M059J (cell line): Measurements from ENCODE around the gene CERS6. TPM values are rescaled to one million over a fixed set of nuclear protein-coding genes. Genes with fewer than 3 reads are reported as not detected.
"Not testable (repeated sequence)": the region's sequence is repeated elsewhere in the genome, so short reads cannot be mapped to it uniquely, and the experiment has no call there.

ENCODE experiments used
- DNase-seq: peaks from one replicate; pipeline ENCODE4 v3.0.0-alpha.2; 2012; ENCODE audit warnings: low read depth
- total RNA-seq: library from RNA; depleted of rRNA; stranded (reverse); fragments of >200 nt; shearing (Covaris generic); gene quantifications from 2 replicates; pipeline ENCODE4 v1.2.3, GENCODE V29; 2014

Gene CERS6
- total RNA-seq, 1 experiment from 2014 or later = 22.8 TPM

- no peak for DNase-seq
Observed at GRCh38 chr2:168467729-168468128, 11.7 kb downstream of the CERS6 start.

- DNase-seq = no peak
Observed at GRCh38 chr2:168468354-168468753, 12.3 kb downstream of the CERS6 start.

GRCh38 chr2:168469281-168469988, 13.4 kb downstream of the CERS6 start:
- DNase-seq = no peak

- DNase-seq = no peak
Observed at GRCh38 chr2:168470320-168471162, 14.5 kb downstream of the CERS6 start.

- DNase-seq = no peak
Observed at GRCh38 chr2:168471163-168471475, 15.0 kb downstream of the CERS6 start.

GRCh38 chr2:168475636-168476035, 19.6 kb downstream of the CERS6 start:
- no peak for DNase-seq

GRCh38 chr2:168478206-168478605, 22.1 kb downstream of the CERS6 start:
- DNase-seq = no peak

GRCh38 chr2:168480356-168480755, 24.3 kb downstream of the CERS6 start:
- no peak for DNase-seq

- no peak for DNase-seq
Observed at GRCh38 chr2:168480825-168481585, 24.9 kb downstream of the CERS6 start.

- DNase-seq = no peak
Observed at GRCh38 chr2:168482269-168482668, 26.2 kb downstream of the CERS6 start.

GRCh38 chr2:168482952-168483831, 27.1 kb downstream of the CERS6 start:
- DNase-seq = no peak

- DNase-seq = no peak
Observed at GRCh38 chr2:168486477-168486876, 30.4 kb downstream of the CERS6 start.

- DNase-seq = peak; percentile 15
Observed at GRCh38 chr2:168490015-168490874, 34.2 kb downstream of the CERS6 start.

- DNase-seq = no peak
Observed at GRCh38 chr2:168490946-168491605, 35.0 kb downstream of the CERS6 start.

- DNase-seq = not testable (repeated sequence)
Observed at GRCh38 chr2:168491728-168492127, 35.7 kb downstream of the CERS6 start.

- not testable (repeated sequence) for DNase-seq
Observed at GRCh38 chr2:168493219-168493618, 37.1 kb downstream of the CERS6 start.

GRCh38 chr2:168494190-168494711, 38.2 kb downstream of the CERS6 start:
- no peak for DNase-seq

GRCh38 chr2:168495524-168495923, 39.5 kb downstream of the CERS6 start:
- DNase-seq = no peak

GRCh38 chr2:168496906-168497305, 40.8 kb downstream of the CERS6 start:
- DNase-seq = no peak

GRCh38 chr2:168499500-168499899, 43.4 kb downstream of the CERS6 start:
- no peak for DNase-seq
